MM.1S (cell line): Measurements from ENCODE around the gene ARID3B.

Experiments used
- DNase-seq: peaks from one replicate; pipeline ENCODE4 v3.0.0-alpha.2; 2015
- H2AFZ ChIP-seq: fragments of 300-600 bp; sonication (generic); 2 replicates; pipeline ENCODE4 v1.6.0; 2016; ENCODE audit warnings: antibody characterized with exemption, low read length
- H3F3A ChIP-seq: fragments of 300-600 bp; sonication (generic); 2 replicates; pipeline ENCODE4 v1.6.1; 2016; ENCODE audit warnings: mild to moderate bottlenecking, antibody characterized with exemption, low read length, moderate library complexity, mixed read lengths; ENCODE audit not compliant: insufficient read depth
- H3K27ac ChIP-seq: fragments of 300-600 bp; sonication (generic); 2 replicates; pipeline ENCODE4 v1.5.1; 2016; ENCODE audit warnings: mild to moderate bottlenecking, low read length
- H3K27me3 ChIP-seq: fragments of 300-600 bp; sonication (generic); replicated peaks from 2 replicates; pipeline ENCODE4 v1.6.0; 2016; ENCODE audit warnings: low read length; ENCODE audit not compliant: insufficient read depth
- H3K36me3 ChIP-seq: fragments of 300-600 bp; sonication (generic); replicated peaks from 2 replicates; pipeline ENCODE4 v1.6.1; 2016; ENCODE audit warnings: mild to moderate bottlenecking, low read length, mixed read lengths; ENCODE audit not compliant: insufficient read depth
- H3K4me1 ChIP-seq: fragments of 300-600 bp; sonication (generic); 2 replicates; pipeline ENCODE4 v1.6.1; 2016; ENCODE audit warnings: low read length, mixed read lengths
- H3K4me2 ChIP-seq: fragments of 300-600 bp; sonication (generic); 2 replicates; pipeline ENCODE4 v1.6.0; 2016; ENCODE audit warnings: low read depth, low read length
- H3K4me3 ChIP-seq: fragments of 300-600 bp; sonication (generic); 2 replicates; pipeline ENCODE4 v1.5.1; 2016; ENCODE audit warnings: low read length, mixed read lengths
- H3K79me2 ChIP-seq: fragments of 300-600 bp; sonication (generic); 2 replicates; pipeline ENCODE4 v1.6.1; 2016; ENCODE audit warnings: mixed run types, low read length, mixed read lengths
- H3K9ac ChIP-seq: fragments of 300-600 bp; sonication (generic); 2 replicates; pipeline ENCODE4 v1.6.1; 2016; ENCODE audit warnings: low read length, mixed read lengths
- H3K9me2 ChIP-seq: fragments of 300-600 bp; sonication (generic); replicated peaks from 2 replicates; pipeline ENCODE4 v1.6.1; 2016; ENCODE audit warnings: mild to moderate bottlenecking, low read length, mixed read lengths; ENCODE audit not compliant: insufficient read depth
- H3K9me3 ChIP-seq: fragments of 300-600 bp; sonication (generic); replicated peaks from 2 replicates; pipeline ENCODE4 v1.6.1; 2016; ENCODE audit warnings: mild to moderate bottlenecking, low read length, mixed read lengths; ENCODE audit not compliant: insufficient read depth
- H4K20me1 ChIP-seq: fragments of 300-600 bp; sonication (generic); 2 replicates; pipeline ENCODE4 v1.6.1; 2016; ENCODE audit warnings: mild to moderate bottlenecking, low read length, moderate library complexity, mixed read lengths; ENCODE audit not compliant: insufficient read depth
- EZH2 ChIP-seq: fragments of 300-600 bp; sonication (generic); optimal IDR thresholded peaks from 2 replicates; pipeline ENCODE3; 2017; ENCODE audit warnings: low read depth, mild to moderate bottlenecking, antibody characterized with exemption, low read length, mixed read lengths
- EZH2phosphoT487 ChIP-seq: fragments of 300-600 bp; sonication (generic); IDR thresholded peaks from 2 replicates; pipeline ENCODE4 v1.6.1; 2018; ENCODE audit warnings: antibody characterized with exemption, low read length
- TF ChIP-seq, protein P1 (sequence below): fragments of 300-600 bp; sonication (generic); IDR thresholded peaks from 2 replicates; pipeline ENCODE4 v1.5.1; 2016; ENCODE audit warnings: antibody characterized with exemption, low read length, mixed read lengths

The ARID3B gene

DNA sequence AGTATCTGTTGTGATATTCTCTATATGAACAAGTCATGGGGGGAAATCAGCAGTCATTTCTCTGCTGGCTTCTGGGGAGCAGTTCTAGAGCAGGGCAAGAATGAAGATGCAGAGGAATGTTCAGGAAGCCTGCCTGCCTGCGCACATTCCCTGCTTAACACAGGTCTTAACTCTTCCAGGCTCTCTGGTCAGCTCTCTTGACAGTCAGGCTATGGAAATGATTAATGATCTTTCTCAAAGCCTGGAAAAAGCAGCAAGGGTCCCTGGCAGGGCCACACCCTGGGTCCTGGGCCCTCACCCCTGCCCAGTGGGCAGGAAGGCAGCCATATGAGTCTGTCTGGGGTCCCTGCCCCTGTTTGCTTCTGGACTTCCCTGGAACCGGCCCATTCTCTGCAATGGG, 43.2 kb downstream of the ARID3B start:
- TF ChIP-seq, protein P1, sequence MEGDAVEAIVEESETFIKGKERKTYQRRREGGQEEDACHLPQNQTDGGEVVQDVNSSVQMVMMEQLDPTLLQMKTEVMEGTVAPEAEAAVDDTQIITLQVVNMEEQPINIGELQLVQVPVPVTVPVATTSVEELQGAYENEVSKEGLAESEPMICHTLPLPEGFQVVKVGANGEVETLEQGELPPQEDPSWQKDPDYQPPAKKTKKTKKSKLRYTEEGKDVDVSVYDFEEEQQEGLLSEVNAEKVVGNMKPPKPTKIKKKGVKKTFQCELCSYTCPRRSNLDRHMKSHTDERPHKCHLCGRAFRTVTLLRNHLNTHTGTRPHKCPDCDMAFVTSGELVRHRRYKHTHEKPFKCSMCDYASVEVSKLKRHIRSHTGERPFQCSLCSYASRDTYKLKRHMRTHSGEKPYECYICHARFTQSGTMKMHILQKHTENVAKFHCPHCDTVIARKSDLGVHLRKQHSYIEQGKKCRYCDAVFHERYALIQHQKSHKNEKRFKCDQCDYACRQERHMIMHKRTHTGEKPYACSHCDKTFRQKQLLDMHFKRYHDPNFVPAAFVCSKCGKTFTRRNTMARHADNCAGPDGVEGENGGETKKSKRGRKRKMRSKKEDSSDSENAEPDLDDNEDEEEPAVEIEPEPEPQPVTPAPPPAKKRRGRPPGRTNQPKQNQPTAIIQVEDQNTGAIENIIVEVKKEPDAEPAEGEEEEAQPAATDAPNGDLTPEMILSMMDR: no peak
- TF ChIP-seq EZH2phosphoT487 (no peak), EZH2 (no peak)
- H3K27me3 ChIP-seq: no peaks in the 10 kb centered on the region
- H3K9ac ChIP-seq: no peak overlapping the region
- no peaks in the 10 kb centered on the region for H3F3A ChIP-seq
- H3K9me2 ChIP-seq: no peaks in the 10 kb centered on the region
- H4K20me1 ChIP-seq: no peaks in the 10 kb centered on the region
- peaks cover 9% of the 10 kb centered on the region for H3K36me3 ChIP-seq
- H3K27ac ChIP-seq: no peak overlapping the region
- no peak overlapping the region for H2AFZ ChIP-seq
- H3K4me1 ChIP-seq: no peaks in the 10 kb centered on the region
- H3K4me2 ChIP-seq: no peak overlapping the region
- peaks cover 88% of the 10 kb centered on the region for H3K79me2 ChIP-seq
- H3K9me3 ChIP-seq: no peaks in the 10 kb centered on the region
- no peak overlapping the region for H3K4me3 ChIP-seq
- no peak for DNase-seq

DNA sequence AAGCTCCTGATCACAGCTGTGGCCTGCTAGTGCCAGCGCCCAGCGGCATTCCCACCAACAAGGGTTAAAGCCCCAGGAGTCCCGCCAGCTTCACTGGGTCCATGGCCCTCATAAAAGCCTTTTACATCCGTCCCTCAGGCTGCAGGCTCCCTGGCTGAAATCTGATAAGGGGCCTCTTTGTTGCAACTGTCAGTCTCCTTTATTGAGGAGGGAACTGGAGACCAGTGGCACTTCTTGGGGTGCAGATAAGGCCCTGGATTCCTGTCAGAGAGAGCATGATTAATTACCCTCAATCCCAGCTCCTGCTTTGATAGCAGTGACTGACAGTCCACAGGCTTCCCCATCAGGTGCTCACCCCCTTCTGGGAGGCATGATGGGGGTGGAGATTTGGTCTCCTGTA, 43.8 kb downstream of the ARID3B start:
- Histone ChIP-seq H3K4me3 (no peak overlapping the region), H3K4me2 (no peak overlapping the region), H3K27me3 (no peaks in the 10 kb centered on the region), H4K20me1 (no peaks in the 10 kb centered on the region), H3K36me3 (peaks cover 9% of the 10 kb centered on the region), H2AFZ (no peak overlapping the region), H3K9ac (no peak overlapping the region), H3K9me3 (no peaks in the 10 kb centered on the region), H3K27ac (no peak overlapping the region), H3F3A (no peaks in the 10 kb centered on the region), H3K4me1 (no peaks in the 10 kb centered on the region), H3K79me2 (peaks cover 87% of the 10 kb centered on the region), H3K9me2 (no peaks in the 10 kb centered on the region)
- TF ChIP-seq EZH2phosphoT487 (no peak), EZH2 (no peak)
- TF ChIP-seq, protein P1: no peak
- no peak for DNase-seq

DNA sequence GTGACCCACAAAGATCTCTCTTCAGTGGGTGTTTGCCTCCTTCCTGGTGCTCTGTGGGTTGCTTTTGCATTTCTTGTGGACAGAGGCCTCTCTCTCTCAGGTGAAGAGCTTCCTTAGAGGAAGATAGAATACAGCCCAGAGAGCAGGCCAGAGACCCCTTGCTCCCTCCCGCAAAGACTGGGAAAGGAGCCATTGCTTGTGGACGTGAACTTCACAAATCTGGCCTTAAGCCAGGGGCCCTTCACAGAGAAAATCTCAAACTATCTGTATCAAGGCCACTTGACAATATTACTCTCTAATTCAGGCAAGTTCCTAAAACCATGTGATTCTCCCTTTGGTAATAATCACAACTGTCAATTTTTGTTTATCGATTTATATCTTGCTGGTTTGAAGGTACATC, 44.2 kb downstream of the ARID3B start:
- Histone ChIP-seq H3K36me3 (peaks cover 9% of the 10 kb centered on the region), H4K20me1 (no peaks in the 10 kb centered on the region), H2AFZ (no peak overlapping the region), H3K9me2 (no peaks in the 10 kb centered on the region), H3K4me1 (no peaks in the 10 kb centered on the region), H3K9me3 (no peaks in the 10 kb centered on the region), H3K27ac (no peak overlapping the region), H3F3A (no peaks in the 10 kb centered on the region), H3K79me2 (peaks cover 87% of the 10 kb centered on the region), H3K27me3 (no peaks in the 10 kb centered on the region), H3K4me2 (no peak overlapping the region), H3K9ac (no peak overlapping the region), H3K4me3 (no peak overlapping the region)
- TF ChIP-seq EZH2phosphoT487 (no peak), EZH2 (no peak)
- TF ChIP-seq, protein P1: no peak
- no peak for DNase-seq
